Measurements from ENCODE around the gene OS9.
"Not testable (repeated sequence)": the region's sequence is repeated elsewhere in the genome, so short reads cannot be mapped to it uniquely, and the experiment has no call there.

OS9 gene

DNA sequence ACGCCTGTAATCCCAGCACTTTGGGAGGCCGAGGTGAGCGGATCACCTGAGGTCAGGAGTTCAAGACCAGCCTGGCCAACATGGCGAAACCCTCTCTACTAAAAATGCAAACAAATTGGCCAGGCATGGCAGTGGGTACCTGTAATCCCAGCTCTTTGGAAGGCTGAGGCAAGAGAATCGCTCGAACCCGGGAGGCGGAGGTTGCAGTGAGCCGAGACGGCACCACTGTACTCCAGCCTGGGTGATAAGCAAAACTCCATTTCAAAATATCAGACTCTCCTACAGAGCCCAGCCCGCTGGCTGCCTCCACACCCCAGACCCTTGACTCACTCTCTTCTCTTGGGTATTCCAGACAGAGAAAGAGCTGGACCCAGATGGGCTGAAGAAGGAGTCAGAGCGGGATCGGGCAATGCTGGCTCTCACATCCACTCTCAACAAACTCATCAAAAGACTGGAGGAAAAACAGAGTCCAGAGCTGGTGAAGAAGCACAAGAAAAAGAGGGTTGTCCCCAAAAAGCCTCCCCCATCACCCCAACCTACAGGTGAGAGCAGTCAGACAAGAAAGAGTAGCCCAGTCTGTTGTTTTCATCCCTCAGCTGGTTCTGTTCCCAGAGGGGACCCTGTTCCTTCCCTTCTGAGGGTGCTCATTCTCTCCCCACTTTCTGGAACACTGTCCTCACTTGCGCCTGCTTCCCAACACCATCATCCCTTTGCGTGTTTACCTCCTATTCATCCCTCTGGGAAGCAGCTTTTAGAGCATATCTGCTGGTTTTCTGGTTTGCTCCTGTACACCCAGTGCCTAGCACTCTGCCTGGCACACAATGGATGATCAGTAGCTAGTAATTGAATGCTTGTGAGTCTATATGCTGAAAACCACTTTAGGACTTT is 25.0 kb downstream of the OS9 start:
- TF ChIP-seq, protein P1, sequence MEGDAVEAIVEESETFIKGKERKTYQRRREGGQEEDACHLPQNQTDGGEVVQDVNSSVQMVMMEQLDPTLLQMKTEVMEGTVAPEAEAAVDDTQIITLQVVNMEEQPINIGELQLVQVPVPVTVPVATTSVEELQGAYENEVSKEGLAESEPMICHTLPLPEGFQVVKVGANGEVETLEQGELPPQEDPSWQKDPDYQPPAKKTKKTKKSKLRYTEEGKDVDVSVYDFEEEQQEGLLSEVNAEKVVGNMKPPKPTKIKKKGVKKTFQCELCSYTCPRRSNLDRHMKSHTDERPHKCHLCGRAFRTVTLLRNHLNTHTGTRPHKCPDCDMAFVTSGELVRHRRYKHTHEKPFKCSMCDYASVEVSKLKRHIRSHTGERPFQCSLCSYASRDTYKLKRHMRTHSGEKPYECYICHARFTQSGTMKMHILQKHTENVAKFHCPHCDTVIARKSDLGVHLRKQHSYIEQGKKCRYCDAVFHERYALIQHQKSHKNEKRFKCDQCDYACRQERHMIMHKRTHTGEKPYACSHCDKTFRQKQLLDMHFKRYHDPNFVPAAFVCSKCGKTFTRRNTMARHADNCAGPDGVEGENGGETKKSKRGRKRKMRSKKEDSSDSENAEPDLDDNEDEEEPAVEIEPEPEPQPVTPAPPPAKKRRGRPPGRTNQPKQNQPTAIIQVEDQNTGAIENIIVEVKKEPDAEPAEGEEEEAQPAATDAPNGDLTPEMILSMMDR (IDR thresholded peaks at IDR 0.05; ENCODE audit: low read depth, low read length, missing control alignments), result no peak
- DNase-seq (ENCODE audit: low read depth), result no peak
- no peak overlapping the region for H3K4me3 ChIP-seq (ENCODE audit: low read depth, low read length)
- in situ Hi-C loops (cut with HindIII; ENCODE audit: low sequenced_read_pairs), result no loop called here

DNA sequence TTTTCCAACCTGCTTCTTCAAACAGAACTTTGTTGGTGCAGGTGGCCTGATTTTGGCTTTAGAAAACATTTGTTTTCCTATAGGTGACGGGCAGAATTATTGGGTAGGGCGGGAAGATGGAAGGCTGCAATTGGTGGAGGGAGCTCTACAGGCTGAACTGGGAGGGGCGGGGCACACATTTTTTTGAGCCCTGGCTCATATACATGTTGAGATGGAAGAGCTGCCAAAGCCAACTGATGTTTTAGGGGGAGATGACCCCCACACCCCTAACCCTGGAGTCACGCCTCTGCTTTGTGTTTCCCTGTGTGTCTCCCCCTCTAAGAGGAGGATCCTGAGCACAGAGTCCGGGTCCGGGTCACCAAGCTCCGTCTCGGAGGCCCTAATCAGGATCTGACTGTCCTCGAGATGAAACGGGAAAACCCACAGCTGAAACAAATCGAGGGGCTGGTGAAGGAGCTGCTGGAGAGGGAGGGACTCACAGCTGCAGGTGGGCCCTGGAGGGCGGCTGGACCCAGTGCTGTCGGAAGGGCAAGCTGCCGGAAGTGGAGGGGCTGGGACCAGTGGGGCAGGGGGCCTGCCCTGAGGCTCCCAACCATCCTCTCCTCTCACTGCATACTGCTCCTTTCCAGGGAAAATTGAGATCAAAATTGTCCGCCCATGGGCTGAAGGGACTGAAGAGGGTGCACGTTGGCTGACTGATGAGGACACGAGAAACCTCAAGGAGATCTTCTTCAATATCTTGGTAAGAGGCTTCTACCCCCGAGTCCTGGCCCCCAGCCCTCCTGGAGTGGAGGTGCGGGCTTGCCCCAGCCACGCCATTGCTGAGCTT is 26.1 kb downstream of the OS9 start:
- no peak for DNase-seq (ENCODE audit: low read depth)
- TF ChIP-seq, protein P1 (IDR thresholded peaks at IDR 0.05; ENCODE audit: low read depth, low read length, missing control alignments), result no peak
- H3K4me3 ChIP-seq (ENCODE audit: low read depth, low read length), result no peak overlapping the region
- in situ Hi-C loops (cut with HindIII; ENCODE audit: low sequenced_read_pairs), result no loop called here

DNA sequence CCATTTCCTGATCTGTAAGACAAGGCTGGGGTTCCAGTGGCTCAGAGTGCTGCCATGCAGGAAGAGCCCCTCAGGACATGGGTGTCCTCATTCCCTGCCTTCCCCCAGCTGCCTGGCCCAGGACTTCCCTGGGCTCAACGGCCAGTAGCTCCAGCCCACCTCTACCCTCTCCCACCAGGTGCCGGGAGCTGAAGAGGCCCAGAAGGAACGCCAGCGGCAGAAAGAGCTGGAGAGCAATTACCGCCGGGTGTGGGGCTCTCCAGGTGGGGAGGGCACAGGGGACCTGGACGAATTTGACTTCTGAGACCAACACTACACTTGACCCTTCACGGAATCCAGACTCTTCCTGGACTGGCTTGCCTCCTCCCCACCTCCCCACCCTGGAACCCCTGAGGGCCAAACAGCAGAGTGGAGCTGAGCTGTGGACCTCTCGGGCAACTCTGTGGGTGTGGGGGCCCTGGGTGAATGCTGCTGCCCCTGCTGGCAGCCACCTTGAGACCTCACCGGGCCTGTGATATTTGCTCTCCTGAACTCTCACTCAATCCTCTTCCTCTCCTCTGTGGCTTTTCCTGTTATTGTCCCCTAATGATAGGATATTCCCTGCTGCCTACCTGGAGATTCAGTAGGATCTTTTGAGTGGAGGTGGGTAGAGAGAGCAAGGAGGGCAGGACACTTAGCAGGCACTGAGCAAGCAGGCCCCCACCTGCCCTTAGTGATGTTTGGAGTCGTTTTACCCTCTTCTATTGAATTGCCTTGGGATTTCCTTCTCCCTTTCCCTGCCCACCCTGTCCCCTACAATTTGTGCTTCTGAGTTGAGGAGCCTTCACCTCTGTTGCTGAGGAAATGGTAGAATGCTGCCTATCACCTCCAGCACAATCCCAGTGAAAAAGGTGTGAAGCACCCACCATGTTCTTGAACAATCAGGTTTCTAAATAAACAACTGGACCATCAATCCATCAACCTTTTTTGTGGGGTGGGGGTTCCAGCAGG is 27.0 kb downstream of the OS9 start:
- TF ChIP-seq, protein P1 (IDR thresholded peaks at IDR 0.05; ENCODE audit: low read depth, low read length, missing control alignments), result no peak
- in situ Hi-C loops (cut with HindIII; ENCODE audit: low sequenced_read_pairs), result no loop called here
- H3K4me3 ChIP-seq (ENCODE audit: low read depth, low read length), result no peak overlapping the region
- no peak for DNase-seq (ENCODE audit: low read depth)

DNA sequence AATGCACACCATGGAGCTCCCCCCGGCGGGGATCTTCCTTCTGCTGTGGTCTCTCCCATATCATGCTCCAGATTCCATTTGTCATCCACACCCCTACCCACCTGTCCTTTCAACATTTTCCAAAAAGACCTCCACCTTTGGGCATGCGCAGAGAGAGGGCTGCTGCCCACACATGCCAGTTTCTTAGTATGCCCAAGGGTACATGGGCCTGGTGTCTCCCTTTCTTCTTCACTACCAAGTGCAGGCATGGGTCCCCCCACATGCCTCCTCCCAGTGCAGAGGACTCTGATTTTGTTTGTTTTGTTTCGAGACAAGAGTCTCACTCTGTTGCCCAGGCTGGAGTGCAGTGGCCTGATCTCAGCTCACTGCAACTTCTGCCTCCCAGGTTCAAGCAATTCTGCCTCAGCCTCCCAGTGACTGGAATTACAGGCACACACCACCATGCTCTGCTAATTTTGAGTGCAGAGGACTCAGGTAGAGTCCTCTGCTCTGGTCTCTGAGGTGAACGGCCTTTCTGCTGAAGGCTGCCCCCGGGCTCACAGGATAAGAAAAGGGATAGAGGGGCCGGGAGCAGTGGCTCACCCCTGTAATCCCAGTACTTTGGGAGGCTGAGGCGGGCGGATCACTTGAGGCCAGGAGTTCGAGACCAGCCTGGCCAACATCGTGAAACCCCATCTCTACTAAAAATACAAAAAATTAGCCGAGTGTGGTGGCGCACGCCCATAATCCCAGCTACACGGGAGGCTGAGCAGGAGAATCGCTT is 28.1 kb downstream of the OS9 start:
- H3K4me3 ChIP-seq (ENCODE audit: low read depth, low read length); in situ Hi-C loops (cut with HindIII; ENCODE audit: low sequenced_read_pairs); DNase-seq (ENCODE audit: low read depth): not testable (repeated sequence)

DNA sequence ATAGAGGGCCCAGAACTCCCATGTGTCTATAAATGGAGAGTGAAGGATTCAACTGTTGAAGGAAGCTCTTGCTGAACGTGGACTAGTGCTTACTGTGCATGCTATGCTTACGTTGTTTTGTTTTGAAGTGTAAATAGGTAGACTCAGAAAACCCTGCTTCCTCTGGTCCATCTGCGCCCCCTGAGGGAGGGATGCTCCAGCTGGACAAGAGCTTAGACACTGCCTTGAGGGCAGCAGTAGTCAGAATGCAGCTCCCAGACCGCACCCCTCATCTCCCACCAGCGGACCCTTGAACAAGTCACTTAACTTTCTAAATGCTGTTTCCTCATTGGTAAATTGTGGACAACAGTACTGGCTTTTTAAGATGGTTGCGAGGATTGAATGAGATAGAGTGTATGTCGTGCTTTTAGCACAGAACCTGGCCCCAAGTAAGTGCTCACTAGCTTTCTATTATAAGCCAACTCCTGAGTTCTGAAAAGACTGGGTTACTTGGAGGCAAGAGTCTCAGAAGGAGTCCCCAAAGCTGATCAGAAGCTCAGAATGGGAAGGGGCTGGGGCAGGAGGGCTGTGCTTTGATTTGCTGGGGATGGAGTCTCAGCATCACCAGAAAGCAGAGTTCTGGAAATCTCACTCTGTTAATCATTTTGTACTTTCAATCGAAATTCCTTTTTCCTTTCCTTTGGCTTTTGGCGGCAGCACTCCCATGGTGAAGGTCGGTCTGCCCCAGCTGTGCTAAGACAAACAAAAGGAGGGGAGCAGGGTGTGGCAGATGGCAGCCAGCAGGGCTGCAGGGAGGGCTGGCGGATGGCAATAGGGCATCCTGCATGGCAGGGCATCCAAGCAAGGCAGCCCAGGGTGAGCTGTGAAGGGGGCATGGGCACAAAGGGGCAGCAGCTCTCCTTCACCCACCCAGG is 29.0 kb downstream of the OS9 start:
- TF ChIP-seq, protein P1 (IDR thresholded peaks at IDR 0.05; ENCODE audit: low read depth, low read length, missing control alignments), result no peak
- in situ Hi-C loops (cut with HindIII; ENCODE audit: low sequenced_read_pairs), result no loop called here

DNA sequence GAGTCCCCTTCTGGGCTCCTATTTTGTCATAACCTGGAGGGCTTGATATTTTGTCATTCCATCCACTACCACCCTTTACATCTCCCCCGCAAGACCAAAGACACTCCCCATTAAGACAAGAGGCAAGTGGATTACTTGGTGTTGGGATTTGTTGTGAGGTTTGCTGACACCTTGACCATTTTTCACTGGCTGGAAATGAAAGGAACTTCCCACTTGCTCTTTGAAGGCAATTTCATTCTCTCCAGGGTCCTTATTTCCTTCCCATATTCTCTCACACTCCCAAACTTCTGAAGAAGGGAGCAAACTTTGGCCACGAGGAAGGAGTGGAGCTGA is 29.7 kb downstream of the OS9 start:
- H3K4me3 ChIP-seq (ENCODE audit: low read depth, low read length), result no peak overlapping the region
- in situ Hi-C loops (cut with HindIII; ENCODE audit: low sequenced_read_pairs), result no loop called here
- DNase-seq (ENCODE audit: low read depth), result no peak
- TF ChIP-seq, protein P1 (IDR thresholded peaks at IDR 0.05; ENCODE audit: low read depth, low read length, missing control alignments), result no peak

More for the DNA sequence above, 29.0 kb downstream of the OS9 start:
- no peak overlapping the region for H3K4me3 ChIP-seq (ENCODE audit: low read depth, low read length)
- no peak for DNase-seq (ENCODE audit: low read depth)
